ENCODE results near the gene PDGFRB. TPM values are rescaled to one million over a fixed set of nuclear protein-coding genes. Genes with fewer than 3 reads are reported as not detected.

The PDGFRB gene
- total RNA-seq, 1 experiment from 2014 or later = 0.34 TPM

- H3K36me3 ChIP-seq (ENCODE audit: control insufficient read depth in 1 of 2, insufficient read depth in 2 of 2, low read length in 2 of 2) = no peaks in the 10 kb centered on the region
- H2AFZ ChIP-seq (ENCODE audit: low read depth, low read length, poor library complexity, severe bottlenecking) = no peak overlapping the region
- H3K4me2 ChIP-seq (ENCODE audit: low read length) = peak overlapping the region; percentile 27
- no peak overlapping the region for H3K4me3 ChIP-seq (replicated peaks in 1 of 2; ENCODE audit: low read depth in 1 of 2, low read length in 2 of 2)
- peaks cover 0 to 21% of the 10 kb centered on the region in 2 experiments; a peak in 2 of 4 replicates for H3K4me1 ChIP-seq (ENCODE audit: control insufficient read depth in 1 of 2, insufficient read depth in 2 of 2, low read length in 2 of 2)
- ChIA-PET POLR2A (no interaction called here), CTCF (no interaction called here), RAD21 (ENCODE audit: low non-redundant PET in 1 of 2, low total read pairs in 2 of 2, uncharacterized antibody in 2 of 2, unreplicated experiment in 2 of 2) (no interaction called here)
- TF ChIP-seq CTCF (IDR thresholded peaks at IDR 0.05 in 2 of 3, conservative IDR thresholded peaks at IDR 0.05 in 1 of 3; ENCODE audit: borderline replicate concordance in 1 of 3, insufficient read depth in 1 of 3, low read depth in 2 of 3, low read length in 2 of 3) (no peak), SIN3A (IDR thresholded peaks at IDR 0.05; ENCODE audit: low read depth) (no peak), ZFX (IDR thresholded peaks at IDR 0.05) (no peak)
- no peaks in the 10 kb centered on the region for H3K9me2 ChIP-seq (ENCODE audit: insufficient read depth)
- H3K27me3 ChIP-seq (ENCODE audit: insufficient read depth, low read length) = no peaks in the 10 kb centered on the region
- H3K27ac ChIP-seq (ENCODE audit: low read depth, low read length) = no peak overlapping the region
- no peaks in the 10 kb centered on the region for H3K79me2 ChIP-seq (ENCODE audit: insufficient read depth, low read length)
- no peak for ATAC-seq
- H3K9ac ChIP-seq (ENCODE audit: low read length) = no peak overlapping the region
- intact Hi-C loops (cut with micrococcal nuclease) = no loop called here
- BruUV-seq (replicated peaks) = no TSS peak
- no peaks in the 10 kb centered on the region for H3K9me3 ChIP-seq (ENCODE audit: control insufficient read depth in 1 of 2, insufficient read depth in 1 of 2, low read depth in 1 of 2, low read length in 2 of 2)
- H4K20me1 ChIP-seq (ENCODE audit: insufficient read depth) = no peaks in the 10 kb centered on the region
- no peak for DNase-seq (ENCODE audit: low read depth, low spot score)
Observed at GRCh38 chr5:150142185-150142958, 13.3 kb downstream of the PDGFRB start.

- Histone ChIP-seq H3K36me3 (ENCODE audit: control insufficient read depth in 1 of 2, insufficient read depth in 2 of 2, low read length in 2 of 2) (no peaks in the 10 kb centered on the region), H2AFZ (ENCODE audit: low read depth, low read length, poor library complexity, severe bottlenecking) (no peak overlapping the region), H3K27me3 (ENCODE audit: insufficient read depth, low read length) (no peaks in the 10 kb centered on the region), H3K4me1 (ENCODE audit: control insufficient read depth in 1 of 2, insufficient read depth in 2 of 2, low read length in 2 of 2) (peaks cover 0 to 21% of the 10 kb centered on the region in 2 experiments; a peak in 2 of 4 replicates), H4K20me1 (ENCODE audit: insufficient read depth) (no peaks in the 10 kb centered on the region), H3K27ac (ENCODE audit: low read depth, low read length) (no peak overlapping the region), H3K79me2 (ENCODE audit: insufficient read depth, low read length) (no peaks in the 10 kb centered on the region), H3K4me3 (replicated peaks in 1 of 2; ENCODE audit: low read depth in 1 of 2, low read length in 2 of 2) (no peak overlapping the region), H3K4me2 (ENCODE audit: low read length) (no peak overlapping the region), H3K9me3 (ENCODE audit: control insufficient read depth in 1 of 2, insufficient read depth in 1 of 2, low read depth in 1 of 2, low read length in 2 of 2) (no peaks in the 10 kb centered on the region), H3K9me2 (ENCODE audit: insufficient read depth) (no peaks in the 10 kb centered on the region), H3K9ac (ENCODE audit: low read length) (no peak overlapping the region)
- ChIA-PET RAD21 (ENCODE audit: low non-redundant PET in 1 of 2, low total read pairs in 2 of 2, uncharacterized antibody in 2 of 2, unreplicated experiment in 2 of 2) (no interaction called here), POLR2A (no interaction called here), CTCF (no interaction called here)
- ATAC-seq = peak; percentile 37; the same call in 1 of the 2 replicates
- no TSS peak for BruUV-seq (replicated peaks)
- intact Hi-C loops (cut with micrococcal nuclease) = no loop called here
- DNase-seq (ENCODE audit: low read depth, low spot score) = no peak
- TF ChIP-seq RAD21 (IDR thresholded peaks at IDR 0.05; ENCODE audit: low read depth) (no peak), CTCF (IDR thresholded peaks at IDR 0.05 in 2 of 3, conservative IDR thresholded peaks at IDR 0.05 in 1 of 3; ENCODE audit: borderline replicate concordance in 1 of 3, insufficient read depth in 1 of 3, low read depth in 2 of 3, low read length in 2 of 3) (no peak), ZBTB33 (IDR thresholded peaks at IDR 0.05; ENCODE audit: extremely low read depth, insufficient replicate concordance, low read length) (no peak), SRF (IDR thresholded peaks at IDR 0.05; ENCODE audit: low read depth) (no peak), FOSL1 (IDR thresholded peaks at IDR 0.05; ENCODE audit: low read depth) (no peak), SP1 (IDR thresholded peaks at IDR 0.05; ENCODE audit: low read depth) (no peak), JUND (IDR thresholded peaks at IDR 0.05) (no peak), POLR2A (IDR thresholded peaks at IDR 0.05; ENCODE audit: borderline replicate concordance, extremely low read depth, insufficient read depth, insufficient read length) (no peak), EZH2 (IDR thresholded peaks at IDR 0.05) (no peak), YY1 (IDR thresholded peaks at IDR 0.05; ENCODE audit: extremely low read depth, insufficient replicate concordance, low read depth, low read length) (no peak)
Observed at GRCh38 chr5:150141544-150142184, 14.0 kb downstream of the PDGFRB start.

Measured in HCT116 (cell line).